ENCODE measurements around the gene DPYD. TPM values are rescaled to one million over a fixed set of nuclear protein-coding genes. Genes with fewer than 3 reads are reported as not detected.

DPYD gene
- total RNA-seq, 1 donor from 2014 or later, result 12.8 TPM

DNA sequence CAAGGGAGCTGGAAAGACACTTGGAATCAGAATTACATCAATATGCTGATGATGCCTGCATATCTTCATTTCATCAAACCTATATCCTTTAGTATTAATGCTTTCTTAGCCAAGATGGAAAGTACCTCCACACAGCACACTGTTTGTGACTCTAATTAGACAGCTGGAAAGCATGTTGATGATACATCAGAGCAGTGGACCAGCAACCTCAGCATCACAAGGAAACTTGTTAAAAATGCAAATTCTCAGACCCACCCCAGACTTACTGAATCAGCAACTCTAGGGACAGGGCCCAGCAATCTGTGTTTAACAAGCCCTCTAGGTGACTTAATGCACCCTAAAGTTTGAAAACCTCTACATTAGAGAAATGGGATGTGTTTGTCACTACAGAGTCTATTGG is 332.1 kb downstream of the DPYD start:
- Mint-ChIP-seq H3K9me3 (ENCODE audit: unreplicated experiment) (peaks cover 5% of the 10 kb centered on the region), H3K36me3 (ENCODE audit: unreplicated experiment) (no peaks in the 10 kb centered on the region), H3K27me3 (ENCODE audit: unreplicated experiment) (peaks cover 4% of the 10 kb centered on the region), H3K4me1 (ENCODE audit: low read depth, unreplicated experiment) (peaks cover 22% of the 10 kb centered on the region), H3K27ac (ENCODE audit: unreplicated experiment) (peak overlapping the region; percentile 66), H3K4me3 (ENCODE audit: unreplicated experiment) (peak overlapping the region; percentile 28)
- no peak for DNase-seq
- TF ChIP-seq, protein P1, sequence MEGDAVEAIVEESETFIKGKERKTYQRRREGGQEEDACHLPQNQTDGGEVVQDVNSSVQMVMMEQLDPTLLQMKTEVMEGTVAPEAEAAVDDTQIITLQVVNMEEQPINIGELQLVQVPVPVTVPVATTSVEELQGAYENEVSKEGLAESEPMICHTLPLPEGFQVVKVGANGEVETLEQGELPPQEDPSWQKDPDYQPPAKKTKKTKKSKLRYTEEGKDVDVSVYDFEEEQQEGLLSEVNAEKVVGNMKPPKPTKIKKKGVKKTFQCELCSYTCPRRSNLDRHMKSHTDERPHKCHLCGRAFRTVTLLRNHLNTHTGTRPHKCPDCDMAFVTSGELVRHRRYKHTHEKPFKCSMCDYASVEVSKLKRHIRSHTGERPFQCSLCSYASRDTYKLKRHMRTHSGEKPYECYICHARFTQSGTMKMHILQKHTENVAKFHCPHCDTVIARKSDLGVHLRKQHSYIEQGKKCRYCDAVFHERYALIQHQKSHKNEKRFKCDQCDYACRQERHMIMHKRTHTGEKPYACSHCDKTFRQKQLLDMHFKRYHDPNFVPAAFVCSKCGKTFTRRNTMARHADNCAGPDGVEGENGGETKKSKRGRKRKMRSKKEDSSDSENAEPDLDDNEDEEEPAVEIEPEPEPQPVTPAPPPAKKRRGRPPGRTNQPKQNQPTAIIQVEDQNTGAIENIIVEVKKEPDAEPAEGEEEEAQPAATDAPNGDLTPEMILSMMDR (IDR thresholded peaks at IDR 0.05; ENCODE audit: partially characterized antibody, unreplicated experiment), result no peak

DNA sequence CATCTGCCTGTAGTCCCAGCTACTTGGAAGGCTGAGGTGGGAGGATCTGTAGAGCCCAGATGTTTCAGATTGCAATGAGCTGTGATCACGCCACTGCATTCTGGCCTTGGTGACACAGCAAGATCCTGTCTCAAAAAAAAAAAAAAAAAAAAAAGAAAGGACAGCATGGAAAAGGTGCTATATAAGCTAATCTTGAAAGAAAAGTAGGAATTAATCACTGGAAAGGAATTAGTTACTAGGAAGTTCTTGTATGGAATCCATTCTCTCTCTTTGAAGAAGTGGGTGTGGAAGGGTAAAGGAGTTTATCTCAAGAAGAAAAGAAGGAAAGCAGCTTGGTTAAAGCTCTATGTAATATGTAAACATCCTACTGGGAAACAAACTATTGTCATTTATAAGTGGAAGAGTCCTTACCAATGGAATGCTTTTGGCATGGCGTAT is 339.2 kb downstream of the DPYD start:
- Mint-ChIP-seq H3K9me3 (ENCODE audit: unreplicated experiment) (no peaks in the 10 kb centered on the region), H3K4me3 (ENCODE audit: unreplicated experiment) (no peak overlapping the region), H3K4me1 (ENCODE audit: low read depth, unreplicated experiment) (no peaks in the 10 kb centered on the region), H3K27ac (ENCODE audit: unreplicated experiment) (no peak overlapping the region), H3K27me3 (ENCODE audit: unreplicated experiment) (no peaks in the 10 kb centered on the region), H3K36me3 (ENCODE audit: unreplicated experiment) (no peaks in the 10 kb centered on the region)
- DNase-seq, result no peak
- TF ChIP-seq, protein P1 (IDR thresholded peaks at IDR 0.05; ENCODE audit: partially characterized antibody, unreplicated experiment), result no peak

DNA sequence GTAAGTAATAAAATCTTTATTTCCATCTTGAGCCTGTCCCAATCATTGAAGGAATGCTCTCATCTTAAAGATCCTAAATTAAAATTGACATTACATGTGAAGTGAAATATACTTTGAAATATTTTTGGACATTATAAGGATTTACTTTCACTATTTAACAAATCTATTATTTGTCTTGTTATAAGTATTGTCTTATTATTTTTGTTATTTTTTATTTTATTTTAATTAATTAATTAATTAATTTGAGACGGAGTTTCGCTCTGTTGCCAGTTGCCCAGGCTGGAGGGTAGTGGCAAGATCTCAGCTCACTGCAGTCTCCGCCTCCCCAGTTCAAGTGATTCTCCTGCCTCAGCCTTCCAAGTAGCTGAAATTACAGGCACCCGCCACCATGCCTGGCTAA is 343.2 kb downstream of the DPYD start:
- H3K27me3 Mint-ChIP-seq (ENCODE audit: unreplicated experiment), result no peaks in the 10 kb centered on the region
- TF ChIP-seq, protein P1 (IDR thresholded peaks at IDR 0.05; ENCODE audit: partially characterized antibody, unreplicated experiment), result no peak
- no peak overlapping the region for H3K4me3 Mint-ChIP-seq (ENCODE audit: unreplicated experiment)
- H3K9me3 Mint-ChIP-seq (ENCODE audit: unreplicated experiment), result no peaks in the 10 kb centered on the region
- no peak overlapping the region for H3K27ac Mint-ChIP-seq (ENCODE audit: unreplicated experiment)
- no peaks in the 10 kb centered on the region for H3K36me3 Mint-ChIP-seq (ENCODE audit: unreplicated experiment)
- no peaks in the 10 kb centered on the region for H3K4me1 Mint-ChIP-seq (ENCODE audit: low read depth, unreplicated experiment)
- DNase-seq, result no peak

DNA sequence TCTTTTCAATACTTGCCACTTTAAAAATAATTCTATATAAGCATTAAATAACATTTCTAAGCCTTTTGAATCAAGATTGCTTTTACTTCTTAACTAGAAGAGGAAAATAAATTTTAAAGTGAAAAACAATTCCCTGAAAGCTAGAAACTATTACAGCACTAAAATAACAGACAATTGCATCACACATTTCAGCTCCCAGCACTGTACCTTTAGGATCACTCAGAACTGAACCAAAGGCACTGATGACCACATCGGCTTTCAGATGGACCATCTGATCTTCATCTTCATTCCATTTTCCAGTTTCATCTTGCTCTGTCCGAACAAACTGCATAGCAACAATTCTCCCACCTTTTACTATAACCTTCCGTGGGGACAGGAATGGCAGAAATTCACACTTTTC is 347.3 kb downstream of the DPYD start:
- TF ChIP-seq, protein P1 (IDR thresholded peaks at IDR 0.05; ENCODE audit: partially characterized antibody, unreplicated experiment), result no peak
- Mint-ChIP-seq H3K4me1 (ENCODE audit: low read depth, unreplicated experiment) (no peaks in the 10 kb centered on the region), H3K27me3 (ENCODE audit: unreplicated experiment) (no peaks in the 10 kb centered on the region), H3K4me3 (ENCODE audit: unreplicated experiment) (no peak overlapping the region), H3K27ac (ENCODE audit: unreplicated experiment) (no peak overlapping the region), H3K9me3 (ENCODE audit: unreplicated experiment) (no peaks in the 10 kb centered on the region), H3K36me3 (ENCODE audit: unreplicated experiment) (no peaks in the 10 kb centered on the region)
- no peak for DNase-seq

DNA sequence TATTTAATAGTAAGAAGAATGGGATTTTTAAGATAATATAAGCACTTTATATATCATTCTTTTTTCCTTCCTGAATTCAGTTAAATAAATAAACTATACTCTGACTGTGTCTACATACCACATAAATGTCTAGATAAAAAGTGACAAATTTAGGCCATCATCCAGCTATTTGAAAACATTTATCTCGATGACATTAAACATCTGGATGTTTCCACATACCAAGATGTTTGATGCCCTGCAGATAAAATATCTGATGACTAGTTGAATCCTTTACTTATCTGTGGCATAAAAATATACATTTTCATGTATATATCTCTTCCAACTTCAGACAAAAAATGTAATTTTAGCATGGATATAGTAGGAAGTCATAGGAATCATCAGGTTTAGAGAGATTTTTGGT is 348.3 kb downstream of the DPYD start:
- TF ChIP-seq, protein P1 (IDR thresholded peaks at IDR 0.05; ENCODE audit: partially characterized antibody, unreplicated experiment), result no peak
- Mint-ChIP-seq H3K4me3 (ENCODE audit: unreplicated experiment) (no peak overlapping the region), H3K9me3 (ENCODE audit: unreplicated experiment) (no peaks in the 10 kb centered on the region), H3K27me3 (ENCODE audit: unreplicated experiment) (no peaks in the 10 kb centered on the region), H3K36me3 (ENCODE audit: unreplicated experiment) (no peaks in the 10 kb centered on the region), H3K27ac (ENCODE audit: unreplicated experiment) (no peak overlapping the region), H3K4me1 (ENCODE audit: low read depth, unreplicated experiment) (no peaks in the 10 kb centered on the region)
- no peak for DNase-seq

All from glutamatergic neuron (in vitro differentiated cells).